Ishikawa (cell line): ENCODE results near the gene PIGW.

Source experiments
- CEBPB ChIP-seq: IDR thresholded peaks from 2 replicates; pipeline ENCODE4 v1.6.1; 2012
- CREB1 ChIP-seq: IDR thresholded peaks from 2 replicates; pipeline ENCODE4 v1.6.1; 2012; ENCODE audit warnings: low read depth
- EGR1 ChIP-seq: IDR thresholded peaks from 2 replicates; pipeline ENCODE4 v1.6.1; 2012
- EP300 ChIP-seq: IDR thresholded peaks from 2 replicates; pipeline ENCODE4 v1.6.1; 2012; ENCODE audit warnings: borderline replicate concordance
- FOXM1 ChIP-seq: IDR thresholded peaks from 2 replicates; pipeline ENCODE4 v1.6.1; 2012; ENCODE audit warnings: low read depth, borderline replicate concordance
- MAX ChIP-seq: IDR thresholded peaks from 2 replicates; pipeline ENCODE4 v1.6.1; 2012
- NFIC ChIP-seq: IDR thresholded peaks from 2 replicates; pipeline ENCODE4 v1.6.1; 2012
- RAD21 ChIP-seq: IDR thresholded peaks from 2 replicates; pipeline ENCODE4 v1.6.1; 2012; ENCODE audit warnings: low read depth
- TAF1 ChIP-seq: IDR thresholded peaks from 2 replicates; pipeline ENCODE4 v1.6.1; 2012; ENCODE audit warnings: low read depth, mild to moderate bottlenecking
- TCF12 ChIP-seq: IDR thresholded peaks from 2 replicates; pipeline ENCODE4 v1.6.1; 2012; ENCODE audit warnings: low read depth
- TEAD4 ChIP-seq: IDR thresholded peaks from 2 replicates; pipeline ENCODE4 v1.6.1; 2012
- YY1 ChIP-seq: IDR thresholded peaks from 2 replicates; pipeline ENCODE4 v1.6.1; 2012; ENCODE audit warnings: low read depth
- ZBTB7A ChIP-seq: IDR thresholded peaks from 2 replicates; pipeline ENCODE4 v1.6.1; 2012; ENCODE audit warnings: low read depth
- TF ChIP-seq, protein P1 (sequence below): IDR thresholded peaks from 2 replicates; pipeline ENCODE4 v1.6.1; 2012
- TF ChIP-seq, protein P2 (sequence below): IDR thresholded peaks from 2 replicates; pipeline ENCODE4 v1.6.1; 2012; ENCODE audit warnings: low read depth, mild to moderate bottlenecking

PIGW gene

GRCh38 chr17:36510636-36511035 is 24.2 kb upstream of the PIGW start:
- no peak for TF ChIP-seq CEBPB
- no peak for TF ChIP-seq NFIC
- TF ChIP-seq MAX: no peak
- no peak for TF ChIP-seq EGR1
- TF ChIP-seq FOXM1: no peak
- TF ChIP-seq TEAD4: no peak
- no peak for TF ChIP-seq CREB1
- TF ChIP-seq TAF1: no peak
- TF ChIP-seq, protein P1, sequence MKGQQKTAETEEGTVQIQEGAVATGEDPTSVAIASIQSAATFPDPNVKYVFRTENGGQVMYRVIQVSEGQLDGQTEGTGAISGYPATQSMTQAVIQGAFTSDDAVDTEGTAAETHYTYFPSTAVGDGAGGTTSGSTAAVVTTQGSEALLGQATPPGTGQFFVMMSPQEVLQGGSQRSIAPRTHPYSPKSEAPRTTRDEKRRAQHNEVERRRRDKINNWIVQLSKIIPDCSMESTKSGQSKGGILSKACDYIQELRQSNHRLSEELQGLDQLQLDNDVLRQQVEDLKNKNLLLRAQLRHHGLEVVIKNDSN: no peak
- TF ChIP-seq, protein P2, sequence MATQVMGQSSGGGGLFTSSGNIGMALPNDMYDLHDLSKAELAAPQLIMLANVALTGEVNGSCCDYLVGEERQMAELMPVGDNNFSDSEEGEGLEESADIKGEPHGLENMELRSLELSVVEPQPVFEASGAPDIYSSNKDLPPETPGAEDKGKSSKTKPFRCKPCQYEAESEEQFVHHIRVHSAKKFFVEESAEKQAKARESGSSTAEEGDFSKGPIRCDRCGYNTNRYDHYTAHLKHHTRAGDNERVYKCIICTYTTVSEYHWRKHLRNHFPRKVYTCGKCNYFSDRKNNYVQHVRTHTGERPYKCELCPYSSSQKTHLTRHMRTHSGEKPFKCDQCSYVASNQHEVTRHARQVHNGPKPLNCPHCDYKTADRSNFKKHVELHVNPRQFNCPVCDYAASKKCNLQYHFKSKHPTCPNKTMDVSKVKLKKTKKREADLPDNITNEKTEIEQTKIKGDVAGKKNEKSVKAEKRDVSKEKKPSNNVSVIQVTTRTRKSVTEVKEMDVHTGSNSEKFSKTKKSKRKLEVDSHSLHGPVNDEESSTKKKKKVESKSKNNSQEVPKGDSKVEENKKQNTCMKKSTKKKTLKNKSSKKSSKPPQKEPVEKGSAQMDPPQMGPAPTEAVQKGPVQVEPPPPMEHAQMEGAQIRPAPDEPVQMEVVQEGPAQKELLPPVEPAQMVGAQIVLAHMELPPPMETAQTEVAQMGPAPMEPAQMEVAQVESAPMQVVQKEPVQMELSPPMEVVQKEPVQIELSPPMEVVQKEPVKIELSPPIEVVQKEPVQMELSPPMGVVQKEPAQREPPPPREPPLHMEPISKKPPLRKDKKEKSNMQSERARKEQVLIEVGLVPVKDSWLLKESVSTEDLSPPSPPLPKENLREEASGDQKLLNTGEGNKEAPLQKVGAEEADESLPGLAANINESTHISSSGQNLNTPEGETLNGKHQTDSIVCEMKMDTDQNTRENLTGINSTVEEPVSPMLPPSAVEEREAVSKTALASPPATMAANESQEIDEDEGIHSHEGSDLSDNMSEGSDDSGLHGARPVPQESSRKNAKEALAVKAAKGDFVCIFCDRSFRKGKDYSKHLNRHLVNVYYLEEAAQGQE: no peak
- TF ChIP-seq YY1: no peak
- no peak for TF ChIP-seq ZBTB7A
- TF ChIP-seq EP300: no peak
- TF ChIP-seq TCF12: no peak
- TF ChIP-seq RAD21: no peak

- TF ChIP-seq MAX (no peak), TAF1 (no peak), TEAD4 (no peak), YY1 (no peak)
These were observed 23.6 kb upstream of the PIGW start for GRCh38 chr17:36511216-36511615.

- no peak for TF ChIP-seq ZBTB7A
These were observed 22.1 kb upstream of the PIGW start for GRCh38 chr17:36512641-36513040.

- no peak for TF ChIP-seq YY1
- no peak for TF ChIP-seq TEAD4
- TF ChIP-seq NFIC: no peak
- TF ChIP-seq EP300: no peak
- no peak for TF ChIP-seq CREB1
- TF ChIP-seq, protein P1: no peak
- TF ChIP-seq MAX: no peak
- no peak for TF ChIP-seq FOXM1
These were observed 19.9 kb upstream of the PIGW start for GRCh38 chr17:36514856-36515255.

DNA sequence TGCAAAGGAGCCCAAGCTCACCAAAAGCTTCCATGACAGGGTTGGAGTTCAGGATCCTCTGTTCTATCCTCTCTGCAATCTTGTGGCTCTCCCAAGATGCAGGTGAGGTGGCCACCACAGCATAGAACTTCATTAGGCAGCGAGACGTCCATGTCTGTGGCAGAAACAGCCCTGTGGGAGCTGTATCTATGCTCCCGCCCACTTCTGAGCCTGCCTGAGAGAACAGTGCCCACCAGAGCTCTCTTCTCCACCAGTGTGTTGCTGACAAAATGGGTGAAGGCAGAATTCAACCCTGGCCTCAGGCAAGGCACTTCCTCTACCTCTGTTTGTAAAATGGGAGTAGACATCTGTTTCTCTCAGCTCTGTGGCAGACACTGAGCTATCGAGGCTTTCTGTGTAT is 18.9 kb upstream of the PIGW start:
- TF ChIP-seq CEBPB: no peak
- TF ChIP-seq ZBTB7A: no peak
- no peak for TF ChIP-seq RAD21
- no peak for TF ChIP-seq CREB1
- no peak for TF ChIP-seq YY1

DNA sequence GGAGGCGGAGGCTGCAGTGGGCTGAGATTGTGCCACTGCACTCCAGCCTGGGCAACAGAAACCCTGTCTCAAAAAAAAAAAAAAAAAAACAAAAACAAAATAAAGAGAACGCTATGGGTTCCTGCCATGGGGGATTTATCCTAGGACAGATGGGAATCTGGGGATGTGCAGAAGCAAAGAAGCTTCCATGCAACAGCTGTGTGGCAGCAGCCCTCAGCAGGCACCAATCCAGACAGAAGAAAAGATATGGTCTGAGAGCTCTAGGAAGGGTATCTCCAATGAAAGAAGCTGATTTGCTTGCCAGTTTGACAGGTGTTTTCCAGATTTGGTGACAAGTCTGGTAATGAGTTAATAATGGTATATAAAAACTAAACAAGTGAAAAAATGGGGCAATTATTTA is 11.7 kb upstream of the PIGW start:
- TF ChIP-seq, protein P1: no peak
- no peak for TF ChIP-seq CEBPB
- no peak for TF ChIP-seq YY1
- no peak for TF ChIP-seq EP300
- TF ChIP-seq TEAD4: no peak
- no peak for TF ChIP-seq ZBTB7A
- TF ChIP-seq FOXM1: no peak
- TF ChIP-seq RAD21: no peak
- TF ChIP-seq, protein P2: no peak
- no peak for TF ChIP-seq NFIC
- no peak for TF ChIP-seq EGR1
- no peak for TF ChIP-seq MAX
- no peak for TF ChIP-seq TAF1
- no peak for TF ChIP-seq CREB1

DNA sequence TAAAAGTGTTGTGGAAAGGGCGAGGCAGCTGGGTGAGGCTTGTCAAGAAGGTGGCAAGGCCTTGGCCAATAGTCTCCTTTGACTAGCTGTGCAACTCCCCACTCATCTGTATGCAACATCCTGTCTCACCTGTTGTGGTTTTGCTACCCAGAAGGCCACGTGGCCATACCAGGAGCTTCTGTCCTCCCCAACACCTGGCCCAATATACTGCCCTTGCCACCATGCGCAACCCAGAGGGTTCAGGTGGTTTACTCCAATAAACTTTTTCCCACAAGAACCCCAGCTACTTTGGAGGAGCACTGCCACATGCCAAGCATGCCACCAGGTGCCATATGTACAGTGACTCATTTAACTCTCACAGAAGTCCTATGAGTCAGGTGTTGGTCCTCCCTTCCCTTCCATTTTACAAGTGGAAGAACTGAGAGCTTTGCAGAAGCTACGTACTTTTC is 10.3 kb upstream of the PIGW start:
- TF ChIP-seq RAD21 (no peak), CEBPB (no peak)
